ENCODE data around the gene MBD3L1.

Gene MBD3L1

DNA sequence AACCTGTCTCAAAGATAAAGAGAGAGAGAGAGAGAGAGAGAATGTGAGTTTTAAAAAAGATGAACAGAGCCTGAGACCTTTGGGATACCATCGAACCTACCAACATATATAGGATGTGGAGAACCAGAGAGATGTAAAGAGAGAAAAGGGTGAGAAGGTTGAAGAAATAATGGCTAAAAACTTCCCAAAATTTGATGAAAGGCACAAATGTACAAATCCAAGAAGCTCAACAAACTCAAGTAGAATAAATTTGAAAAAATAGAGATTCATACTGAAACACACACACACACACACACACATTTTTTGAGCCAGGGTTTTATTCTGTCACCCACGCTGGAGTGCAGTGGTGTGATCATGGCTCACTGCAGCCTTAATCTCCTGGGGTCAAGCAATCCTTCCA lies 16.4 kb upstream of the MBD3L1 start:
- H3K36me3 Mint-ChIP-seq (ENCODE audit: low read depth): peaks cover 100% of the 10 kb centered on the region
- H3K27ac Mint-ChIP-seq: no peak overlapping the region
- no peak overlapping the region for H3K4me3 Mint-ChIP-seq
- peaks cover 10% of the 10 kb centered on the region for H3K27me3 Mint-ChIP-seq (ENCODE audit: low read depth, poor library complexity)
- peaks cover 100% of the 10 kb centered on the region for H3K9me3 Mint-ChIP-seq
- DNase-seq: no peak
- TF ChIP-seq, protein P1, sequence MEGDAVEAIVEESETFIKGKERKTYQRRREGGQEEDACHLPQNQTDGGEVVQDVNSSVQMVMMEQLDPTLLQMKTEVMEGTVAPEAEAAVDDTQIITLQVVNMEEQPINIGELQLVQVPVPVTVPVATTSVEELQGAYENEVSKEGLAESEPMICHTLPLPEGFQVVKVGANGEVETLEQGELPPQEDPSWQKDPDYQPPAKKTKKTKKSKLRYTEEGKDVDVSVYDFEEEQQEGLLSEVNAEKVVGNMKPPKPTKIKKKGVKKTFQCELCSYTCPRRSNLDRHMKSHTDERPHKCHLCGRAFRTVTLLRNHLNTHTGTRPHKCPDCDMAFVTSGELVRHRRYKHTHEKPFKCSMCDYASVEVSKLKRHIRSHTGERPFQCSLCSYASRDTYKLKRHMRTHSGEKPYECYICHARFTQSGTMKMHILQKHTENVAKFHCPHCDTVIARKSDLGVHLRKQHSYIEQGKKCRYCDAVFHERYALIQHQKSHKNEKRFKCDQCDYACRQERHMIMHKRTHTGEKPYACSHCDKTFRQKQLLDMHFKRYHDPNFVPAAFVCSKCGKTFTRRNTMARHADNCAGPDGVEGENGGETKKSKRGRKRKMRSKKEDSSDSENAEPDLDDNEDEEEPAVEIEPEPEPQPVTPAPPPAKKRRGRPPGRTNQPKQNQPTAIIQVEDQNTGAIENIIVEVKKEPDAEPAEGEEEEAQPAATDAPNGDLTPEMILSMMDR (IDR thresholded peaks at IDR 0.05): no peak
- H3K4me1 Mint-ChIP-seq: no peaks in the 10 kb centered on the region

DNA sequence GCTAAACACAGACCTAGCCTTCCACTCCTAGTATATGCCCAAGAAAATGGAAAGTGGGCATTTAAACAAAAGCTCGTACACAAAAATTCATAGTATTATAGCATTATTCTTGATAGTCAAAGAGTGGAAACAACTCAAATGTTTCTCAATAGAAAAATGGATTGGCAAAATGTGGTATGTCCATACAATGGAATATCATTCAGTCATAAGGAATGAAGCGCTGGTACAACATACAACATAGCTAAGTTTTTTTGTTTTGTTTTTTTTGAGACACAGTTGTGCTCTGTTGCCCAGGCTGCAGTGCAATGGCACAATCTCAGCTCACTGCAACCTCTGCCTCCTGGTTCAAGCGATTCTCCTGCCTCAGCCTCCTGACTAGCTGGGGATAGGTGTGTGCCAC lies 11.9 kb upstream of the MBD3L1 start:
- TF ChIP-seq, protein P1 (IDR thresholded peaks at IDR 0.05): no peak
- Mint-ChIP-seq H3K9me3 (peaks cover 97% of the 10 kb centered on the region), H3K4me3 (no peak overlapping the region), H3K36me3 (ENCODE audit: low read depth) (peaks cover 100% of the 10 kb centered on the region), H3K27me3 (ENCODE audit: low read depth, poor library complexity) (peaks cover 4% of the 10 kb centered on the region), H3K4me1 (no peaks in the 10 kb centered on the region), H3K27ac (no peak overlapping the region)
- DNase-seq: no peak

DNA sequence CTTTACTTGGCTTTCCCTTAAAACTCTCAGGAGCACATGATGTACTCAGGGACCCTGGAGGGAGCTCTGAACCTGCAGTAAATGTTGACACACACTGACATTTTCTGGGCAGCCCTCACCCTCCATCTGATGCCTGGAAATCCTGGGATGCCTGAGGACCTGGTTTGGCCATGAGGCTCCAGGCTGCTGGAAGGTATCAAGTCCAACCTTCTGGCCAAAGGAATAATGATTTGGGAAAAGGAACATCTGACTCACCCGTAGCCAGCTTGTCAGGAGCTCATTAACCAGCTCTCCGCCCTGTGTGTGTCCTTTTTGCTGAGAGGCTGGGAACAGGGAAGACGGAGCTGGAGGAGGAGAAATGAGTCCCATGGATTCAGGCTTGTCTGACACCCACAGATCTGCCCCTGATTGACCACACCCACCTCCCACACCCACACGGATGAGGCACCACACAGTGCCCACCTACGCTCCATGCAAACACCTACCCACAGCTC lies 10.4 kb upstream of the MBD3L1 start:
- no peak for DNase-seq
- Mint-ChIP-seq H3K27ac (no peak overlapping the region), H3K27me3 (ENCODE audit: low read depth, poor library complexity) (peaks cover 4% of the 10 kb centered on the region), H3K4me3 (no peak overlapping the region), H3K36me3 (ENCODE audit: low read depth) (peaks cover 100% of the 10 kb centered on the region), H3K4me1 (no peaks in the 10 kb centered on the region), H3K9me3 (peaks cover 96% of the 10 kb centered on the region)
- TF ChIP-seq, protein P1 (IDR thresholded peaks at IDR 0.05): no peak

DNA sequence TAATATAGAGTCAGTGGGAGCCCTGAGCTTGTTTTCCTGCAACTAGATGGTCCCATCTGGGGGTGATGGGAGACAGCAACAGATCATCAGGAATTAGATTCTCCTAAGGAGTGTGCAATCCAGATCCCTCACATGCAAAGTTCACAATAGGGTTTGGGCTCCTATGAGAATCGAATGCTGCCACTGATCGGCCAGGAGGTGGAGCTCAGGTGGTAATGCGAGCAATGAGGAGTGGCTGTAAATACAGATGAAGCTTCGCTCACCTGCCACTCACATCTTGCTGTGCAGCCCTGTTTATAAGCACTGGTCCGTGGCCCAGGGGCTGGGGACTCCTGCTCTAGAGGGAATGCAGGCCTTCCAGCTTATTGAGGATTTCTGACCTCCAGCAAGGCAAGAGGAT lies 5.8 kb upstream of the MBD3L1 start:
- no peak for DNase-seq
- Mint-ChIP-seq H3K9me3 (peaks cover 88% of the 10 kb centered on the region), H3K27me3 (ENCODE audit: low read depth, poor library complexity) (peaks cover 5% of the 10 kb centered on the region), H3K4me3 (no peak overlapping the region), H3K36me3 (ENCODE audit: low read depth) (peaks cover 99% of the 10 kb centered on the region), H3K4me1 (peaks cover 4% of the 10 kb centered on the region), H3K27ac (no peak overlapping the region)
- TF ChIP-seq, protein P1 (IDR thresholded peaks at IDR 0.05): no peak

DNA sequence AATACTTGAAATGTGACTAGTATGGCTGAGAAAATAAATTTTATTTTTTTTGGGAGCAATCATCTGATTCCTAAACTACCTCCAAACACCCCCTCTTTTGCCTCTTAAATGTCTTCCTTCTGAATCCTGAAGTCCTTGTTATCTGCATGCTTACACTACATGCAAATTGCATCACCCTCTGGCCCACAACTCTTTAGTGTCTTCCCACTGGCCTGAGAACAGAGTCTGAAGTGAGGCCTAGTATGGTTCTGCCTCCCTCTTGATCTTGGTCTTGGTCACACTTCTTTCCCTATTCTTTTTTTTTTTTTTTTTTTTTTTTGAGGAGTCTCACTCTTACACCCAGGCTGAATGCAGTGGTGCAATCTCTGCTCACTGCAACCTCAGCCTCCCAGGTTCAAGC lies 4.9 kb upstream of the MBD3L1 start:
- H3K27ac Mint-ChIP-seq: no peak overlapping the region
- peaks cover 84% of the 10 kb centered on the region for H3K9me3 Mint-ChIP-seq
- H3K4me3 Mint-ChIP-seq: no peak overlapping the region
- peaks cover 93% of the 10 kb centered on the region for H3K36me3 Mint-ChIP-seq (ENCODE audit: low read depth)
- H3K27me3 Mint-ChIP-seq (ENCODE audit: low read depth, poor library complexity): peaks cover 5% of the 10 kb centered on the region
- H3K4me1 Mint-ChIP-seq: peaks cover 9% of the 10 kb centered on the region
- DNase-seq: no peak
- TF ChIP-seq, protein P1 (IDR thresholded peaks at IDR 0.05): no peak

DNA sequence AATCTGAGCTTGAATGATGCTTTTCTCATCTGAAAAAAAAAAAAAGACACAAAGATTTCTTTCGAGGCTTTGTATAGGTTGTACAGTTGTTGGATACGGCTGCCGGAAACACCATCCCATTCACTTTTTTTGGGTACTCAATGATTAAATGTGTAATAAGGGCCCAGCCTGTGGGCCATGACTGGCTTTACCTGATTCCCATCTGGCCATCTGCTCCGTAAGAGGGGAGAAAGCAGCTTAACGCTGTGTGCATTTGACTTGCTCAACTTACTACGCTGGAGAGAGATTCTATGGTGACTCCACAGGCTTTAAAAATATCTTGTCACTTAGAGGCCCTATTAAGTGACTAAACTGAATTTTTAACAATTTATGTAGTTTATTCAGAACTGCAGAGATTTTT lies 804 bp upstream of the MBD3L1 start:
- Mint-ChIP-seq H3K9me3 (peaks cover 78% of the 10 kb centered on the region), H3K27me3 (ENCODE audit: low read depth, poor library complexity) (peaks cover 5% of the 10 kb centered on the region), H3K27ac (no peak overlapping the region), H3K36me3 (ENCODE audit: low read depth) (peaks cover 53% of the 10 kb centered on the region), H3K4me3 (peak overlapping the region; percentile 90), H3K4me1 (peaks cover 9% of the 10 kb centered on the region)
- DNase-seq: no peak
- TF ChIP-seq, protein P1 (IDR thresholded peaks at IDR 0.05): no peak

Data from nephron progenitor cell (in vitro differentiated cells).